ENCODE data around the gene MYEOV. TPM values are rescaled to one million over a fixed set of nuclear protein-coding genes. Genes with fewer than 3 reads are reported as not detected.

Gene MYEOV
- total RNA-seq, 1 experiment from 2014 or later = 0.22 TPM

DNA sequence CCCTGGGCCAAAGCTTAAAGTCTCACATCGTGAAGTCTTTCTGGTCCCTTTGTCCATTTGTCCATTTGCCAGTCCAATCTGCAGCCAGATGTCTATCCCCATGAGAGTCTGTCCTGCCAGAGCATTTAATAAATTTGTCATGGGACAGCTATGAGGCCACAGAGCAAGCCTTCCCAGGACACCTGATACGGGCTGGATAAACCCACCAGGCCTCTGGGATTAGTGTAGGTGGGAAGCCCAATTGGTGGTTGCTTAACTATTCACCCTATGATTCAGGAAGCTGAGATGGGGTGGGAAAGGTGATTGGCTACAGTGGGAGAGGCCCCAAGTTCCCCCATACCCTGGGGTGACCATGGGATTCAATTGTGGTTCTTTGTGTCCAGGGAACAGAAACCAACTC, 39.9 kb downstream of the MYEOV start:
- no peaks in the 10 kb centered on the region for H3K79me1 ChIP-seq (ENCODE audit: insufficient read depth, low read depth, low read length, poor library complexity, severe bottlenecking)
- H2BK12ac ChIP-seq (ENCODE audit: insufficient read length, low read depth, low read length) = no peak overlapping the region
- Mint-ChIP-seq H3K9me3 (peaks cover 0 to 2% of the 10 kb centered on the region in 2 experiments; a peak in 1 of 5 replicates), H3K36me3 (ENCODE audit: insufficient read depth in 1 of 3, low read depth in 3 of 3) (no peaks in the 10 kb centered on the region; a peak in 1 of 7 replicates), H3K4me3 (no peak overlapping the region), H3K4me1 (peaks cover 8 to 9% of the 10 kb centered on the region in 2 experiments; a peak in 3 of 4 replicates), H3K27me3 (ENCODE audit: low read depth) (no peaks in the 10 kb centered on the region; the same call in none of the 2 replicates), H3K27ac (no peak overlapping the region; a peak in 1 of 7 replicates)
- no peaks in the 10 kb centered on the region for H3K9me3 ChIP-seq (ENCODE audit: control insufficient read depth, low read depth, low read length)
- no peak overlapping the region for H3K56ac ChIP-seq (ENCODE audit: insufficient read length, low read depth, low read length)
- H3K79me2 ChIP-seq (ENCODE audit: insufficient read depth, low read length) = no peaks in the 10 kb centered on the region
- H3K18ac ChIP-seq (ENCODE audit: insufficient read length, low read depth, low read length) = no peak overlapping the region
- H3K4me1 ChIP-seq (ENCODE audit: insufficient read depth, low read length) = no peaks in the 10 kb centered on the region
- no peak overlapping the region for H2BK15ac ChIP-seq (ENCODE audit: low read depth, low read length)
- H3K9ac ChIP-seq (ENCODE audit: extremely low read depth, insufficient read length, low read length) = no peak overlapping the region
- H2BK5ac ChIP-seq (ENCODE audit: insufficient read length, low read length) = no peak overlapping the region
- H4K5ac ChIP-seq (ENCODE audit: insufficient read length, low read depth, low read length) = no peak overlapping the region
- DNase-seq = no peak
- no CpG with 5 or more reads among the region's 2 CpGs for WGBS (ENCODE audit: extremely low coverage, insufficient read length, low lambda C conversion rate)
- H4K91ac ChIP-seq (ENCODE audit: insufficient read length, low read depth, low read length) = no peak overlapping the region
- no peak overlapping the region for H2BK20ac ChIP-seq (ENCODE audit: low read depth, low read length, poor library complexity, severe bottlenecking)
- no peak overlapping the region for H2AFZ ChIP-seq (ENCODE audit: low read length)
- TF ChIP-seq, protein P1, sequence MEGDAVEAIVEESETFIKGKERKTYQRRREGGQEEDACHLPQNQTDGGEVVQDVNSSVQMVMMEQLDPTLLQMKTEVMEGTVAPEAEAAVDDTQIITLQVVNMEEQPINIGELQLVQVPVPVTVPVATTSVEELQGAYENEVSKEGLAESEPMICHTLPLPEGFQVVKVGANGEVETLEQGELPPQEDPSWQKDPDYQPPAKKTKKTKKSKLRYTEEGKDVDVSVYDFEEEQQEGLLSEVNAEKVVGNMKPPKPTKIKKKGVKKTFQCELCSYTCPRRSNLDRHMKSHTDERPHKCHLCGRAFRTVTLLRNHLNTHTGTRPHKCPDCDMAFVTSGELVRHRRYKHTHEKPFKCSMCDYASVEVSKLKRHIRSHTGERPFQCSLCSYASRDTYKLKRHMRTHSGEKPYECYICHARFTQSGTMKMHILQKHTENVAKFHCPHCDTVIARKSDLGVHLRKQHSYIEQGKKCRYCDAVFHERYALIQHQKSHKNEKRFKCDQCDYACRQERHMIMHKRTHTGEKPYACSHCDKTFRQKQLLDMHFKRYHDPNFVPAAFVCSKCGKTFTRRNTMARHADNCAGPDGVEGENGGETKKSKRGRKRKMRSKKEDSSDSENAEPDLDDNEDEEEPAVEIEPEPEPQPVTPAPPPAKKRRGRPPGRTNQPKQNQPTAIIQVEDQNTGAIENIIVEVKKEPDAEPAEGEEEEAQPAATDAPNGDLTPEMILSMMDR (conservative IDR thresholded peaks at IDR 0.05) = no peak
- no peak overlapping the region for H3K4ac ChIP-seq (ENCODE audit: low read depth, low read length)
- H2BK120ac ChIP-seq (ENCODE audit: low read depth, low read length, poor library complexity, severe bottlenecking) = no peak overlapping the region
- no peak overlapping the region for H3K23ac ChIP-seq (ENCODE audit: insufficient read length, low read depth, low read length)
- no peak overlapping the region for H3K4me2 ChIP-seq (ENCODE audit: insufficient read depth, insufficient read length, low read length)
- H2AK5ac ChIP-seq (ENCODE audit: insufficient read length, low read length) = no peak overlapping the region
- no peaks in the 10 kb centered on the region for H3K23me2 ChIP-seq (ENCODE audit: insufficient read length, low read depth, low read length, poor library complexity, severe bottlenecking)
- H3K14ac ChIP-seq (ENCODE audit: insufficient read depth, low read length) = no peak overlapping the region
- no peaks in the 10 kb centered on the region for H4K20me1 ChIP-seq (ENCODE audit: control insufficient read depth, insufficient read depth, insufficient read length)
- no peak overlapping the region for H4K8ac ChIP-seq (replicated peaks; ENCODE audit: insufficient read length, low read depth, low read length)
- no peak overlapping the region for H3T11ph ChIP-seq (ENCODE audit: low read length)
- H3K27me3 ChIP-seq (ENCODE audit: insufficient read depth, low read length) = no peaks in the 10 kb centered on the region
- no peak overlapping the region for H3K27ac ChIP-seq (ENCODE audit: insufficient read length, low read depth, low read length)

All from H9 (cell line).